HG03439 (cell line): Measurements from ENCODE around the gene FAM169A.
"Not testable (repeated sequence)": the region's sequence is repeated elsewhere in the genome, so short reads cannot be mapped to it uniquely, and the experiment has no call there.

Source experiments
- ATAC-seq: cut with Tn5 transposase; IDR thresholded peaks from one replicate; pipeline ENCODE4 v1.9.1; 2021; ENCODE audit warnings: mild to moderate bottlenecking, moderate library complexity; ENCODE audit not compliant: unreplicated experiment

FAM169A gene

GRCh38 chr5:74870299-74871067, 4.3 kb upstream of the FAM169A start:
- ATAC-seq: no peak

- ATAC-seq: not testable (repeated sequence)
These were observed 3.2 kb upstream of the FAM169A start for GRCh38 chr5:74869414-74869813.

- ATAC-seq: no peak
These were observed 492 bp upstream of the FAM169A start for GRCh38 chr5:74866596-74867162.

- ATAC-seq: no peak
These were observed 857 bp downstream of the FAM169A start for GRCh38 chr5:74865256-74865803.

- ATAC-seq: no peak
These were observed 1.4 kb downstream of the FAM169A start for GRCh38 chr5:74864823-74865222.

GRCh38 chr5:74863726-74864125, 2.5 kb downstream of the FAM169A start:
- ATAC-seq: no peak

GRCh38 chr5:74862221-74862620, 4.0 kb downstream of the FAM169A start:
- ATAC-seq: no peak

GRCh38 chr5:74856975-74857374, 9.2 kb downstream of the FAM169A start:
- ATAC-seq: not testable (repeated sequence)

GRCh38 chr5:74853256-74853655, 12.9 kb downstream of the FAM169A start:
- ATAC-seq: no peak

- ATAC-seq: no peak
These were observed 14.4 kb downstream of the FAM169A start for GRCh38 chr5:74851684-74852353.

GRCh38 chr5:74850789-74851425, 15.3 kb downstream of the FAM169A start:
- ATAC-seq: no peak

GRCh38 chr5:74850030-74850429, 16.2 kb downstream of the FAM169A start:
- ATAC-seq: no peak

GRCh38 chr5:74848553-74849025, 17.6 kb downstream of the FAM169A start:
- ATAC-seq: no peak

- no peak for ATAC-seq
These were observed 27.0 kb downstream of the FAM169A start for GRCh38 chr5:74839229-74839628.

- ATAC-seq: no peak
These were observed 27.9 kb downstream of the FAM169A start for GRCh38 chr5:74838262-74838661.

GRCh38 chr5:74837115-74837514, 29.1 kb downstream of the FAM169A start:
- no peak for ATAC-seq

GRCh38 chr5:74833537-74834266, 32.5 kb downstream of the FAM169A start:
- ATAC-seq: no peak

- ATAC-seq: no peak
These were observed 36.8 kb downstream of the FAM169A start for GRCh38 chr5:74829413-74829812.

- ATAC-seq: no peak
These were observed 43.9 kb downstream of the FAM169A start for GRCh38 chr5:74822288-74822687.

- ATAC-seq: no peak
These were observed 49.3 kb downstream of the FAM169A start for GRCh38 chr5:74816875-74817274.
